GM12878 (cell line): ENCODE data around the gene FANCE. TPM values are rescaled to one million over a fixed set of nuclear protein-coding genes. Genes with fewer than 3 reads are reported as not detected.

ENCODE experiments used
- BMI1 ChIP-seq: fragments of 450-650 bp; IDR thresholded peaks from 2 replicates; pipeline ENCODE4 v1.6.1; 2016; ENCODE audit warnings: mild to moderate bottlenecking, moderate library complexity, borderline replicate concordance
- CHD1 ChIP-seq: IDR thresholded peaks from 2 replicates; pipeline ENCODE4 v1.6.1; 2012; ENCODE audit warnings: low read depth, low read length, improper control_type of control experiment
- GABPA ChIP-seq: IDR thresholded peaks from 2 replicates; pipeline ENCODE4 v1.6.1; 2014; ENCODE audit warnings: antibody characterized with exemption, low read depth, mild to moderate bottlenecking, inconsistent platforms
- KLF5 ChIP-seq: fragments of 450-650 bp; IDR thresholded peaks from 2 replicates; pipeline ENCODE4 v1.6.1; 2014; ENCODE audit warnings: mild to moderate bottlenecking; ENCODE audit not compliant: partially characterized antibody
- MTA2 ChIP-seq: fragments of 450-650 bp; IDR thresholded peaks from 2 replicates; pipeline ENCODE4 v1.6.1; 2016; ENCODE audit warnings: low read depth, mild to moderate bottlenecking, moderate library complexity
- NBN ChIP-seq: fragments of 450-650 bp; IDR thresholded peaks from 2 replicates; pipeline ENCODE4 v1.6.1; 2016
- PAX5 ChIP-seq: IDR thresholded peaks from 2 replicates; pipeline ENCODE4 v1.6.1; 2011; ENCODE audit warnings: low read depth, low read length, borderline replicate concordance
- POLR2A ChIP-seq: IDR thresholded peaks from 2 replicates; pipeline ENCODE4 v1.6.1; 2011; ENCODE audit warnings: low read depth, mild to moderate bottlenecking, low read length
- SMAD1 ChIP-seq: fragments of 450-650 bp; IDR thresholded peaks from 2 replicates; pipeline ENCODE4 v1.6.1; 2018; ENCODE audit warnings: mild to moderate bottlenecking, low read depth; ENCODE audit not compliant: partially characterized antibody
- STAT3 ChIP-seq: IDR thresholded peaks from 2 replicates; pipeline ENCODE4 v1.6.1; 2011; ENCODE audit warnings: low read depth, low read length, improper control_type of control experiment
- SUPT20H ChIP-seq: IDR thresholded peaks from 2 replicates; pipeline ENCODE4 v1.6.1; 2011; ENCODE audit warnings: low read depth, mild to moderate bottlenecking, low read length, moderate library complexity, borderline replicate concordance; ENCODE audit not compliant: control insufficient read depth
- SUZ12 ChIP-seq: fragments of 200-600 bp; sonication (generic); IDR thresholded peaks from one replicate; pipeline ENCODE4 v1.6.1; 2018; ENCODE audit warnings: antibody characterized with exemption, mild to moderate bottlenecking; ENCODE audit not compliant: unreplicated experiment
- YY1 ChIP-seq: IDR thresholded peaks from 2 replicates; pipeline ENCODE4 v1.6.1; 2011; ENCODE audit warnings: low read depth, mild to moderate bottlenecking, low read length
- ZNF24 ChIP-seq: fragments of 450-650 bp; IDR thresholded peaks from 2 replicates; pipeline ENCODE4 v1.6.1; 2017; ENCODE audit warnings: antibody characterized with exemption, mild to moderate bottlenecking
- ZNF274 ChIP-seq: IDR thresholded peaks from one replicate; pipeline ENCODE4 v1.8.0; 2011; ENCODE audit not compliant: insufficient read length, insufficient read depth
- ZNF384 ChIP-seq: IDR thresholded peaks from 2 replicates; pipeline ENCODE4 v1.6.1; 2012; ENCODE audit warnings: low read depth, mild to moderate bottlenecking, low read length, improper control_type of control experiment, borderline replicate concordance
- ZNF687 ChIP-seq: fragments of 450-650 bp; IDR thresholded peaks from 2 replicates; pipeline ENCODE4 v1.6.1; 2017; ENCODE audit warnings: mild to moderate bottlenecking, moderate library complexity
- polyA plus RNA-seq, 11 experiments: library from polyadenylated mRNA; depleted of rRNA in 4 of 11; unstranded in 6 of 11; stranded (reverse) in 5 of 11; fragments of >200 nt; fragmentation: Nextera tagmentation in 4 of 11; fragmentation: Illumina TruSeq in 1 of 11; extraction: Ambion mirVana in 4 of 11; extraction: Trizol in 1 of 11; gene quantifications; 1 replicate in 1 of 11; 2 replicates in 10 of 11; pipeline versions ENCODE4 v1.2.1 to v1.2.3, GENCODE V29; 2011 to 2016; ENCODE audit warnings: inconsistent platforms in 2 of 11, missing spikeins in 2 of 11, low read depth in 1 of 11
- total RNA-seq, 4 experiments: library from RNA; depleted of rRNA in 3 of 4; stranded (reverse); fragments of >200 nt in 3 of 4; fragmentation: Illumina TruSeq in 1 of 4; extraction: Trizol in 1 of 4; gene quantifications; 2 replicates each; pipeline versions ENCODE4 v1.2.1 to v1.2.3, GENCODE V29; 2013 to 2021
- TF ChIP-seq, protein P1 (sequence below): fragments of 450-650 bp; IDR thresholded peaks from 2 replicates; pipeline ENCODE4 v1.6.1; 2017; ENCODE audit warnings: mild to moderate bottlenecking
- TF ChIP-seq, protein P2 (sequence below): fragments of 450-650 bp; IDR thresholded peaks from 2 replicates; pipeline ENCODE4 v1.6.1; 2017; ENCODE audit warnings: antibody characterized with exemption, mild to moderate bottlenecking, moderate library complexity
- TF ChIP-seq, protein P3 (sequence below): fragments of 450-650 bp; IDR thresholded peaks from 2 replicates; pipeline ENCODE4 v1.6.1; 2017; ENCODE audit warnings: low read depth, mild to moderate bottlenecking, moderate library complexity

FANCE gene
- total and polyA plus RNA-seq, 10 of the 15 experiments (the other 5 are each of a cell fraction or from before 2014, with no cell fraction given), result 3.0 to 13.3 (median 8.1) TPM

GRCh38 chr6:35452183-35453090 is at the start of gene FANCE (continued):
- TF ChIP-seq ZNF687 (peak; percentile 23; the same call in 1 of the 2 replicates), POLR2A (peak; percentile 69), SMAD1 (no peak), NBN (no peak), BMI1 (no peak), ZNF384 (no peak), MTA2 (no peak), SUZ12 (no peak), KLF5 (peak; percentile 30), ZNF274 (no peak), CHD1 (no peak), PAX5 (no peak), SUPT20H (no peak), STAT3 (no peak), GABPA (no peak), YY1 (0 out of 2 replicates have a peak, but pooled peaks have one; percentile 15), ZNF24 (0 out of 2 replicates have a peak, but pooled peaks have one; percentile 8)
- TF ChIP-seq, protein P1, sequence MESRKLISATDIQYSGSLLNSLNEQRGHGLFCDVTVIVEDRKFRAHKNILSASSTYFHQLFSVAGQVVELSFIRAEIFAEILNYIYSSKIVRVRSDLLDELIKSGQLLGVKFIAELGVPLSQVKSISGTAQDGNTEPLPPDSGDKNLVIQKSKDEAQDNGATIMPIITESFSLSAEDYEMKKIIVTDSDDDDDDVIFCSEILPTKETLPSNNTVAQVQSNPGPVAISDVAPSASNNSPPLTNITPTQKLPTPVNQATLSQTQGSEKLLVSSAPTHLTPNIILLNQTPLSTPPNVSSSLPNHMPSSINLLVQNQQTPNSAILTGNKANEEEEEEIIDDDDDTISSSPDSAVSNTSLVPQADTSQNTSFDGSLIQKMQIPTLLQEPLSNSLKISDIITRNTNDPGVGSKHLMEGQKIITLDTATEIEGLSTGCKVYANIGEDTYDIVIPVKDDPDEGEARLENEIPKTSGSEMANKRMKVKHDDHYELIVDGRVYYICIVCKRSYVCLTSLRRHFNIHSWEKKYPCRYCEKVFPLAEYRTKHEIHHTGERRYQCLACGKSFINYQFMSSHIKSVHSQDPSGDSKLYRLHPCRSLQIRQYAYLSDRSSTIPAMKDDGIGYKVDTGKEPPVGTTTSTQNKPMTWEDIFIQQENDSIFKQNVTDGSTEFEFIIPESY, result no peak
- TF ChIP-seq, protein P2, sequence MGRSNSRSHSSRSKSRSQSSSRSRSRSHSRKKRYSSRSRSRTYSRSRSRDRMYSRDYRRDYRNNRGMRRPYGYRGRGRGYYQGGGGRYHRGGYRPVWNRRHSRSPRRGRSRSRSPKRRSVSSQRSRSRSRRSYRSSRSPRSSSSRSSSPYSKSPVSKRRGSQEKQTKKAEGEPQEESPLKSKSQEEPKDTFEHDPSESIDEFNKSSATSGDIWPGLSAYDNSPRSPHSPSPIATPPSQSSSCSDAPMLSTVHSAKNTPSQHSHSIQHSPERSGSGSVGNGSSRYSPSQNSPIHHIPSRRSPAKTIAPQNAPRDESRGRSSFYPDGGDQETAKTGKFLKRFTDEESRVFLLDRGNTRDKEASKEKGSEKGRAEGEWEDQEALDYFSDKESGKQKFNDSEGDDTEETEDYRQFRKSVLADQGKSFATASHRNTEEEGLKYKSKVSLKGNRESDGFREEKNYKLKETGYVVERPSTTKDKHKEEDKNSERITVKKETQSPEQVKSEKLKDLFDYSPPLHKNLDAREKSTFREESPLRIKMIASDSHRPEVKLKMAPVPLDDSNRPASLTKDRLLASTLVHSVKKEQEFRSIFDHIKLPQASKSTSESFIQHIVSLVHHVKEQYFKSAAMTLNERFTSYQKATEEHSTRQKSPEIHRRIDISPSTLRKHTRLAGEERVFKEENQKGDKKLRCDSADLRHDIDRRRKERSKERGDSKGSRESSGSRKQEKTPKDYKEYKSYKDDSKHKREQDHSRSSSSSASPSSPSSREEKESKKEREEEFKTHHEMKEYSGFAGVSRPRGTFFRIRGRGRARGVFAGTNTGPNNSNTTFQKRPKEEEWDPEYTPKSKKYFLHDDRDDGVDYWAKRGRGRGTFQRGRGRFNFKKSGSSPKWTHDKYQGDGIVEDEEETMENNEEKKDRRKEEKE, result no peak
- TF ChIP-seq, protein P3, sequence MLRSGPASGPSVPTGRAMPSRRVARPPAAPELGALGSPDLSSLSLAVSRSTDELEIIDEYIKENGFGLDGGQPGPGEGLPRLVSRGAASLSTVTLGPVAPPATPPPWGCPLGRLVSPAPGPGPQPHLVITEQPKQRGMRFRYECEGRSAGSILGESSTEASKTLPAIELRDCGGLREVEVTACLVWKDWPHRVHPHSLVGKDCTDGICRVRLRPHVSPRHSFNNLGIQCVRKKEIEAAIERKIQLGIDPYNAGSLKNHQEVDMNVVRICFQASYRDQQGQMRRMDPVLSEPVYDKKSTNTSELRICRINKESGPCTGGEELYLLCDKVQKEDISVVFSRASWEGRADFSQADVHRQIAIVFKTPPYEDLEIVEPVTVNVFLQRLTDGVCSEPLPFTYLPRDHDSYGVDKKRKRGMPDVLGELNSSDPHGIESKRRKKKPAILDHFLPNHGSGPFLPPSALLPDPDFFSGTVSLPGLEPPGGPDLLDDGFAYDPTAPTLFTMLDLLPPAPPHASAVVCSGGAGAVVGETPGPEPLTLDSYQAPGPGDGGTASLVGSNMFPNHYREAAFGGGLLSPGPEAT, result no peak
